Measurements from ENCODE around the gene TMEM18.

DNA sequence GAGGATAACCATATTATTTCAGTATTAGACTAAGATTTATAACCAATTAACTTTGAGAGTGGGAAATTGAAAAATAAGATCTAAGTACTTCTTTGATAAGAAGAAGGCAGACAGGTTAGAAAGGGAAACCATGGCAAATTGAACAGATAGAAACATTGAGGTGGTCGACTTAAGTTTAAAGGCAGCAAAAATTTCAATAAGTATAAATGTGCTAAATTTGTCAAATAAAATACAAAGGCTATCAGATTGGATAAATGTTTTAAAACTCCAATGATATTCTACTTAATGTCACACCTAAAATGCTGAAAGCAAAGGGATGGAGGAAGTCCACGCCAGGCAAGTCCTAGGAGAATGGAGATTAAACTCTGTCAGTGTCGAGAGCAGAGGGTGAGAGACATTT, 59.2 kb downstream of the TMEM18 start:
- TF ChIP-seq, protein P1, sequence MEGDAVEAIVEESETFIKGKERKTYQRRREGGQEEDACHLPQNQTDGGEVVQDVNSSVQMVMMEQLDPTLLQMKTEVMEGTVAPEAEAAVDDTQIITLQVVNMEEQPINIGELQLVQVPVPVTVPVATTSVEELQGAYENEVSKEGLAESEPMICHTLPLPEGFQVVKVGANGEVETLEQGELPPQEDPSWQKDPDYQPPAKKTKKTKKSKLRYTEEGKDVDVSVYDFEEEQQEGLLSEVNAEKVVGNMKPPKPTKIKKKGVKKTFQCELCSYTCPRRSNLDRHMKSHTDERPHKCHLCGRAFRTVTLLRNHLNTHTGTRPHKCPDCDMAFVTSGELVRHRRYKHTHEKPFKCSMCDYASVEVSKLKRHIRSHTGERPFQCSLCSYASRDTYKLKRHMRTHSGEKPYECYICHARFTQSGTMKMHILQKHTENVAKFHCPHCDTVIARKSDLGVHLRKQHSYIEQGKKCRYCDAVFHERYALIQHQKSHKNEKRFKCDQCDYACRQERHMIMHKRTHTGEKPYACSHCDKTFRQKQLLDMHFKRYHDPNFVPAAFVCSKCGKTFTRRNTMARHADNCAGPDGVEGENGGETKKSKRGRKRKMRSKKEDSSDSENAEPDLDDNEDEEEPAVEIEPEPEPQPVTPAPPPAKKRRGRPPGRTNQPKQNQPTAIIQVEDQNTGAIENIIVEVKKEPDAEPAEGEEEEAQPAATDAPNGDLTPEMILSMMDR (IDR thresholded peaks at IDR 0.05 in 2 of 3, conservative IDR thresholded peaks at IDR 0.05 in 1 of 3; ENCODE audit: borderline replicate concordance in 1 of 3, insufficient read depth in 1 of 3, low read depth in 2 of 3, low read length in 2 of 3) = no peak
- TF ChIP-seq, protein P2, sequence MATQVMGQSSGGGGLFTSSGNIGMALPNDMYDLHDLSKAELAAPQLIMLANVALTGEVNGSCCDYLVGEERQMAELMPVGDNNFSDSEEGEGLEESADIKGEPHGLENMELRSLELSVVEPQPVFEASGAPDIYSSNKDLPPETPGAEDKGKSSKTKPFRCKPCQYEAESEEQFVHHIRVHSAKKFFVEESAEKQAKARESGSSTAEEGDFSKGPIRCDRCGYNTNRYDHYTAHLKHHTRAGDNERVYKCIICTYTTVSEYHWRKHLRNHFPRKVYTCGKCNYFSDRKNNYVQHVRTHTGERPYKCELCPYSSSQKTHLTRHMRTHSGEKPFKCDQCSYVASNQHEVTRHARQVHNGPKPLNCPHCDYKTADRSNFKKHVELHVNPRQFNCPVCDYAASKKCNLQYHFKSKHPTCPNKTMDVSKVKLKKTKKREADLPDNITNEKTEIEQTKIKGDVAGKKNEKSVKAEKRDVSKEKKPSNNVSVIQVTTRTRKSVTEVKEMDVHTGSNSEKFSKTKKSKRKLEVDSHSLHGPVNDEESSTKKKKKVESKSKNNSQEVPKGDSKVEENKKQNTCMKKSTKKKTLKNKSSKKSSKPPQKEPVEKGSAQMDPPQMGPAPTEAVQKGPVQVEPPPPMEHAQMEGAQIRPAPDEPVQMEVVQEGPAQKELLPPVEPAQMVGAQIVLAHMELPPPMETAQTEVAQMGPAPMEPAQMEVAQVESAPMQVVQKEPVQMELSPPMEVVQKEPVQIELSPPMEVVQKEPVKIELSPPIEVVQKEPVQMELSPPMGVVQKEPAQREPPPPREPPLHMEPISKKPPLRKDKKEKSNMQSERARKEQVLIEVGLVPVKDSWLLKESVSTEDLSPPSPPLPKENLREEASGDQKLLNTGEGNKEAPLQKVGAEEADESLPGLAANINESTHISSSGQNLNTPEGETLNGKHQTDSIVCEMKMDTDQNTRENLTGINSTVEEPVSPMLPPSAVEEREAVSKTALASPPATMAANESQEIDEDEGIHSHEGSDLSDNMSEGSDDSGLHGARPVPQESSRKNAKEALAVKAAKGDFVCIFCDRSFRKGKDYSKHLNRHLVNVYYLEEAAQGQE (IDR thresholded peaks at IDR 0.05; ENCODE audit: low read depth) = no peak
- TF ChIP-seq TCF7L2 (IDR thresholded peaks at IDR 0.05; ENCODE audit: borderline replicate concordance, extremely low read depth, insufficient read depth, insufficient read length) = no peak
- TF ChIP-seq POLR2AphosphoS5 (IDR thresholded peaks at IDR 0.05; ENCODE audit: low read depth, low read length) = no peak
- TF ChIP-seq POLR2A (IDR thresholded peaks at IDR 0.05; ENCODE audit: borderline replicate concordance, extremely low read depth, insufficient read depth, insufficient read length) = no peak
- no peak for TF ChIP-seq EZH2 (IDR thresholded peaks at IDR 0.05)
- no peak for TF ChIP-seq ZNF274 (IDR thresholded peaks at IDR 0.05; ENCODE audit: low read depth, low read length)
- TF ChIP-seq ZFX (IDR thresholded peaks at IDR 0.05) = no peak
- TF ChIP-seq, protein P3, sequence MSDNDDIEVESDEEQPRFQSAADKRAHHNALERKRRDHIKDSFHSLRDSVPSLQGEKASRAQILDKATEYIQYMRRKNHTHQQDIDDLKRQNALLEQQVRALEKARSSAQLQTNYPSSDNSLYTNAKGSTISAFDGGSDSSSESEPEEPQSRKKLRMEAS (IDR thresholded peaks at IDR 0.05) = no peak
- TF ChIP-seq, protein P4, sequence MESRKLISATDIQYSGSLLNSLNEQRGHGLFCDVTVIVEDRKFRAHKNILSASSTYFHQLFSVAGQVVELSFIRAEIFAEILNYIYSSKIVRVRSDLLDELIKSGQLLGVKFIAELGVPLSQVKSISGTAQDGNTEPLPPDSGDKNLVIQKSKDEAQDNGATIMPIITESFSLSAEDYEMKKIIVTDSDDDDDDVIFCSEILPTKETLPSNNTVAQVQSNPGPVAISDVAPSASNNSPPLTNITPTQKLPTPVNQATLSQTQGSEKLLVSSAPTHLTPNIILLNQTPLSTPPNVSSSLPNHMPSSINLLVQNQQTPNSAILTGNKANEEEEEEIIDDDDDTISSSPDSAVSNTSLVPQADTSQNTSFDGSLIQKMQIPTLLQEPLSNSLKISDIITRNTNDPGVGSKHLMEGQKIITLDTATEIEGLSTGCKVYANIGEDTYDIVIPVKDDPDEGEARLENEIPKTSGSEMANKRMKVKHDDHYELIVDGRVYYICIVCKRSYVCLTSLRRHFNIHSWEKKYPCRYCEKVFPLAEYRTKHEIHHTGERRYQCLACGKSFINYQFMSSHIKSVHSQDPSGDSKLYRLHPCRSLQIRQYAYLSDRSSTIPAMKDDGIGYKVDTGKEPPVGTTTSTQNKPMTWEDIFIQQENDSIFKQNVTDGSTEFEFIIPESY (IDR thresholded peaks at IDR 0.05; ENCODE audit: extremely low read depth, insufficient replicate concordance, low read length) = no peak
- no peak for TF ChIP-seq EGR1 (IDR thresholded peaks at IDR 0.05; ENCODE audit: low read depth)
- TF ChIP-seq EZH2phosphoT487 (IDR thresholded peaks at IDR 0.05; ENCODE audit: borderline replicate concordance) = no peak
- TF ChIP-seq CEBPB (IDR thresholded peaks at IDR 0.05; ENCODE audit: low read depth) = no peak

Data from HCT116 (cell line).